ENCODE data around the gene PRMT2.

- TF ChIP-seq, protein P1, sequence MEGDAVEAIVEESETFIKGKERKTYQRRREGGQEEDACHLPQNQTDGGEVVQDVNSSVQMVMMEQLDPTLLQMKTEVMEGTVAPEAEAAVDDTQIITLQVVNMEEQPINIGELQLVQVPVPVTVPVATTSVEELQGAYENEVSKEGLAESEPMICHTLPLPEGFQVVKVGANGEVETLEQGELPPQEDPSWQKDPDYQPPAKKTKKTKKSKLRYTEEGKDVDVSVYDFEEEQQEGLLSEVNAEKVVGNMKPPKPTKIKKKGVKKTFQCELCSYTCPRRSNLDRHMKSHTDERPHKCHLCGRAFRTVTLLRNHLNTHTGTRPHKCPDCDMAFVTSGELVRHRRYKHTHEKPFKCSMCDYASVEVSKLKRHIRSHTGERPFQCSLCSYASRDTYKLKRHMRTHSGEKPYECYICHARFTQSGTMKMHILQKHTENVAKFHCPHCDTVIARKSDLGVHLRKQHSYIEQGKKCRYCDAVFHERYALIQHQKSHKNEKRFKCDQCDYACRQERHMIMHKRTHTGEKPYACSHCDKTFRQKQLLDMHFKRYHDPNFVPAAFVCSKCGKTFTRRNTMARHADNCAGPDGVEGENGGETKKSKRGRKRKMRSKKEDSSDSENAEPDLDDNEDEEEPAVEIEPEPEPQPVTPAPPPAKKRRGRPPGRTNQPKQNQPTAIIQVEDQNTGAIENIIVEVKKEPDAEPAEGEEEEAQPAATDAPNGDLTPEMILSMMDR (IDR thresholded peaks at IDR 0.05 in 4 of 5, conservative IDR thresholded peaks at IDR 0.05 in 1 of 5), result no peak
- TF ChIP-seq POLR2A (IDR thresholded peaks at IDR 0.05), result no peak
Observed at GRCh38 chr21:46655230-46655629, 19.8 kb downstream of the PRMT2 start.
